Astrocyte (in vitro differentiated cells and primary cell): ENCODE results near the gene SLC43A2. TPM values are rescaled to one million over a fixed set of nuclear protein-coding genes. Genes with fewer than 3 reads are reported as not detected.

ENCODE experiments used
- DNase-seq: peaks from one replicate; pipeline ENCODE4 v3.0.0-alpha.2; 2010; ENCODE audit warnings: low read depth
- FAIRE-seq: peaks from 2 replicates; lab custom pipeline; 2011; peaks lifted over from hg19 to GRCh38; lab: Jason Lieb, UNC
- H2AFZ ChIP-seq: 2 replicates; pipeline ENCODE4 v1.6.0; 2012; ENCODE audit warnings: low read depth, low read length, inconsistent platforms
- H3K27ac ChIP-seq: 2 replicates; pipeline ENCODE4 v1.5.1; 2011; ENCODE audit warnings: low read depth, low read length, inconsistent platforms
- H3K27me3 ChIP-seq: 2 replicates; pipeline ENCODE4 v1.6.0; 2011; ENCODE audit warnings: low read length, inconsistent platforms; ENCODE audit not compliant: insufficient read depth
- H3K36me3 ChIP-seq: 2 replicates; pipeline ENCODE4 v1.5.1; 2011; ENCODE audit warnings: low read length, inconsistent platforms; ENCODE audit not compliant: insufficient read depth
- H3K4me1 ChIP-seq: 2 replicates; pipeline ENCODE4 v1.5.1; 2011; ENCODE audit warnings: low read length, inconsistent platforms; ENCODE audit not compliant: insufficient read depth
- H3K4me2 ChIP-seq: 2 replicates; pipeline ENCODE4 v1.6.0; 2012; ENCODE audit warnings: low read length, inconsistent platforms
- H3K4me3 ChIP-seq: 2 replicates; pipeline ENCODE4 v1.5.1; 2011; ENCODE audit warnings: low read depth, mild to moderate bottlenecking, low read length, inconsistent platforms; ENCODE audit not compliant: insufficient read depth
- H3K79me2 ChIP-seq: 2 replicates; pipeline ENCODE4 v1.6.0; 2012; ENCODE audit warnings: mild to moderate bottlenecking, low read length, inconsistent platforms; ENCODE audit not compliant: insufficient read depth
- H3K9ac ChIP-seq: 2 replicates; pipeline ENCODE4 v1.6.0; 2012; ENCODE audit warnings: mild to moderate bottlenecking, low read length, inconsistent platforms
- H3K9me3 ChIP-seq: 2 replicates; pipeline ENCODE4 v1.5.1; 2012; ENCODE audit warnings: low read depth, mild to moderate bottlenecking, low read length, inconsistent platforms; ENCODE audit not compliant: insufficient read depth
- H4K20me1 ChIP-seq: 2 replicates; pipeline ENCODE4 v1.6.0; 2012; ENCODE audit warnings: low read length, inconsistent platforms; ENCODE audit not compliant: insufficient read depth
- H3K27ac Mint-ChIP-seq: one replicate; pipeline ENCODE4 v1.8.0; 2021; ENCODE audit warnings: mild to moderate bottlenecking, mixed read lengths; ENCODE audit not compliant: unreplicated experiment
- H3K27me3 Mint-ChIP-seq: one replicate; pipeline ENCODE4 v1.8.0; 2021; ENCODE audit warnings: low read depth, mixed read lengths; ENCODE audit not compliant: unreplicated experiment
- H3K36me3 Mint-ChIP-seq: one replicate; pipeline ENCODE4 v1.8.0; 2021; ENCODE audit warnings: low read depth, mixed read lengths; ENCODE audit not compliant: unreplicated experiment
- H3K4me1 Mint-ChIP-seq: one replicate; pipeline ENCODE4 v1.8.0; 2021; ENCODE audit warnings: low read depth, mixed read lengths; ENCODE audit not compliant: unreplicated experiment
- H3K4me3 Mint-ChIP-seq: one replicate; pipeline ENCODE4 v1.8.0; 2021; ENCODE audit warnings: mild to moderate bottlenecking, moderate library complexity, mixed read lengths; ENCODE audit not compliant: unreplicated experiment
- H3K9me3 Mint-ChIP-seq: one replicate; pipeline ENCODE4 v1.8.0; 2021; ENCODE audit warnings: mild to moderate bottlenecking, mixed read lengths; ENCODE audit not compliant: unreplicated experiment
- EZH2 ChIP-seq: IDR thresholded peaks from 2 replicates; pipeline ENCODE4 v1.6.1; 2012; ENCODE audit warnings: mild to moderate bottlenecking, low read length, inconsistent platforms; ENCODE audit not compliant: insufficient read depth
- total RNA-seq: library from RNA; stranded (reverse); gene quantifications from 2 replicates; pipeline ENCODE4 v1.2.1, GENCODE V29; 2021
- TF ChIP-seq, protein P1 (sequence below): IDR thresholded peaks from 2 replicates; pipeline ENCODE4 v1.5.1; 2011; ENCODE audit warnings: low read depth, mild to moderate bottlenecking, inconsistent platforms, low read length, moderate library complexity; ENCODE audit not compliant: insufficient read depth

The SLC43A2 gene
- total RNA-seq, 1 donor from 2014 or later: 17.9 TPM

DNA sequence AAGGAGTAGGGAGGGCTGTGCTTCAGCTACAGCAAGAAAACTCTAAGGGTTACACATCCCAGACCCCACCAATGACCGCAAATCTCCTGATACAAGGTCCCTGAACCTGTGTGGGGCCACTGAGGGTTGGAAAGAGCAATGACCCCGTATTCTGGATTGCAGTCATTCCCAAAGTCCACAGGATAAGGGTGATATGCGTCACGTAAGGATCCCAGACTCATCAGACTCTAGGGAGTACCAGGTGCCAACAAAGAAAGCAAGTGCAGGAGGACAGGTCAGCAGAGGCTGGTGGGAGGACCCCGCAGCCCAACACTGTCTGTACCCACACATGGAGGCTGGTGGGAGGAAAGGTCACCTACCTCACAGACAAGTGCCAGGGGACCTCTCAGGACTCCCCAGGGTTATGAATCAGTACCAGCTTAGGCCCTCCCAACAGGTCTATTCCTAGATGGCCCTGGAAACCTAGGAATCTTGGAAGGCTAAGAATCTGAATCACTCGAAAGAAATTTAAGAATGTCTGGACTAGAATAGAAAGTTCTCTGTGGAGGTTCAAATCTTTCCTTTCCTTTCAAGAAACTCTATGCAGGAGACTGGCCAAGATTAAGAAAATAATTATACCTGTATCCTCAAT is 82.2 kb downstream of the SLC43A2 start:
- no peaks in the 10 kb centered on the region for H3K9me3 Mint-ChIP-seq
- no peak for TF ChIP-seq EZH2
- TF ChIP-seq, protein P1, sequence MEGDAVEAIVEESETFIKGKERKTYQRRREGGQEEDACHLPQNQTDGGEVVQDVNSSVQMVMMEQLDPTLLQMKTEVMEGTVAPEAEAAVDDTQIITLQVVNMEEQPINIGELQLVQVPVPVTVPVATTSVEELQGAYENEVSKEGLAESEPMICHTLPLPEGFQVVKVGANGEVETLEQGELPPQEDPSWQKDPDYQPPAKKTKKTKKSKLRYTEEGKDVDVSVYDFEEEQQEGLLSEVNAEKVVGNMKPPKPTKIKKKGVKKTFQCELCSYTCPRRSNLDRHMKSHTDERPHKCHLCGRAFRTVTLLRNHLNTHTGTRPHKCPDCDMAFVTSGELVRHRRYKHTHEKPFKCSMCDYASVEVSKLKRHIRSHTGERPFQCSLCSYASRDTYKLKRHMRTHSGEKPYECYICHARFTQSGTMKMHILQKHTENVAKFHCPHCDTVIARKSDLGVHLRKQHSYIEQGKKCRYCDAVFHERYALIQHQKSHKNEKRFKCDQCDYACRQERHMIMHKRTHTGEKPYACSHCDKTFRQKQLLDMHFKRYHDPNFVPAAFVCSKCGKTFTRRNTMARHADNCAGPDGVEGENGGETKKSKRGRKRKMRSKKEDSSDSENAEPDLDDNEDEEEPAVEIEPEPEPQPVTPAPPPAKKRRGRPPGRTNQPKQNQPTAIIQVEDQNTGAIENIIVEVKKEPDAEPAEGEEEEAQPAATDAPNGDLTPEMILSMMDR: no peak
- FAIRE-seq: no peak

DNA sequence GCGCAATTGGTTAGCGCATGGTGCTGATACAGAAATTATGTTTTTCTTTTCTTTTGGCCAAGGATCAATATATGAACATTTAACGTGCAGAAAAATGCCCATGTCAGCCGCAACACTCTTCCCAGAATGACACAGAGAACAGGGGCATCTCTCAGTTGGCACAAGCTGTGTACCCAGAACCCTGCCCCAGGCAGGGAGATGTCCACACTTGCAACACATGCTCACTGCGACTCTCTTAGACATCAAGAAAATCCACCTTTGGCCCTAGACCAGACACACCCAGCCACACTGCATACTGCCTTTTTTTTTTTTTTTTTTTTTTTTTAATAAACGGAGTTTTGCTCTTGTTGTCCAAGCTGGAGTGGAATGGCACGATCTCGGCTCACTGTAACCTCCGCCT is 83.0 kb downstream of the SLC43A2 start:
- peaks cover 14% of the 10 kb centered on the region for H3K36me3 ChIP-seq
- H3K4me3 Mint-ChIP-seq: no peak overlapping the region
- no peak overlapping the region for H3K4me2 ChIP-seq
- H3K36me3 Mint-ChIP-seq: peaks cover 22% of the 10 kb centered on the region
- no peaks in the 10 kb centered on the region for H3K27me3 ChIP-seq
- peaks cover 14% of the 10 kb centered on the region for H3K4me1 Mint-ChIP-seq
- no peak overlapping the region for H2AFZ ChIP-seq
- H3K4me3 ChIP-seq: no peak overlapping the region
- no peaks in the 10 kb centered on the region for H3K9me3 Mint-ChIP-seq
- TF ChIP-seq EZH2: no peak
- TF ChIP-seq, protein P1: no peak
- H3K9me3 ChIP-seq: no peaks in the 10 kb centered on the region
- H3K9ac ChIP-seq: no peak overlapping the region
- no peak overlapping the region for H3K27ac Mint-ChIP-seq
- no peak for FAIRE-seq
- no peak for DNase-seq
- H4K20me1 ChIP-seq: peaks cover 32% of the 10 kb centered on the region
- no peaks in the 10 kb centered on the region for H3K79me2 ChIP-seq
- no peaks in the 10 kb centered on the region for H3K27me3 Mint-ChIP-seq
- H3K27ac ChIP-seq: no peak overlapping the region
- peaks cover 13% of the 10 kb centered on the region for H3K4me1 ChIP-seq

More for the DNA sequence above, 82.2 kb downstream of the SLC43A2 start:
- H3K36me3 Mint-ChIP-seq: peaks cover 24% of the 10 kb centered on the region
- H3K9me3 ChIP-seq: no peaks in the 10 kb centered on the region
- no peak for DNase-seq
- peaks cover 13% of the 10 kb centered on the region for H3K4me1 ChIP-seq
- no peak overlapping the region for H2AFZ ChIP-seq
- H3K4me3 Mint-ChIP-seq: no peak overlapping the region
- H3K27me3 Mint-ChIP-seq: no peaks in the 10 kb centered on the region
- peaks cover 29% of the 10 kb centered on the region for H4K20me1 ChIP-seq
- no peak overlapping the region for H3K9ac ChIP-seq
- H3K79me2 ChIP-seq: no peaks in the 10 kb centered on the region
- no peaks in the 10 kb centered on the region for H3K27me3 ChIP-seq
- H3K27ac ChIP-seq: no peak overlapping the region
- H3K4me3 ChIP-seq: no peak overlapping the region
- peaks cover 15% of the 10 kb centered on the region for H3K36me3 ChIP-seq
- H3K27ac Mint-ChIP-seq: peak overlapping the region; percentile 53
- peaks cover 14% of the 10 kb centered on the region for H3K4me1 Mint-ChIP-seq
- H3K4me2 ChIP-seq: no peak overlapping the region

DNA sequence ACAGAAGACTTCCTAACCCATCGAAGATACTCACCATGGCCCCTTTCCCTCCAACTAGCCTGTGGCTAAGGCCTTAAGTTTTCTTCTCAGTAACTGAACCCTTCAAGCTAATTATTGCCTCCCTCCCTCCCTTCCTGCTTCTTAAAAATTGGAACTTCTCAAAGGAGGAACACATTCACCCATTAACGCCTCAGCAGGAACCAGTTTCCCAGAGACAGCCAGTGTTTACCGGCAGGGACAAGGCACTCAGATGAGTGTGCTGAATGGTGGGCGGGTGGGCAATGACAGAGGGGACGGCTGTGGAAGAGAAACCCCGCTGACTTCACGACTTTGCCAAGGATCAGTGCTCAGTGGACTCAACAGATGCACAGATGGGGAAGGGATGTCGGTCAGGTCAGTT is 86.3 kb downstream of the SLC43A2 start:
- H3K79me2 ChIP-seq: no peaks in the 10 kb centered on the region
- peaks cover 23% of the 10 kb centered on the region for H3K36me3 ChIP-seq
- no peak overlapping the region for H3K4me2 ChIP-seq
- no peak overlapping the region for H2AFZ ChIP-seq
- H3K27me3 ChIP-seq: no peaks in the 10 kb centered on the region
- H3K9ac ChIP-seq: no peak overlapping the region
- no peaks in the 10 kb centered on the region for H3K9me3 Mint-ChIP-seq
- peaks cover 13% of the 10 kb centered on the region for H3K4me1 ChIP-seq
- DNase-seq (no peak), FAIRE-seq (no peak)
- no peaks in the 10 kb centered on the region for H3K27me3 Mint-ChIP-seq
- H3K27ac Mint-ChIP-seq: peak overlapping the region; percentile 62
- H4K20me1 ChIP-seq: peaks cover 32% of the 10 kb centered on the region
- TF ChIP-seq, protein P1: no peak
- no peak for TF ChIP-seq EZH2
- H3K4me1 Mint-ChIP-seq: peaks cover 14% of the 10 kb centered on the region
- no peaks in the 10 kb centered on the region for H3K9me3 ChIP-seq
- H3K36me3 Mint-ChIP-seq: peaks cover 27% of the 10 kb centered on the region
- H3K4me3 Mint-ChIP-seq: no peak overlapping the region
- H3K4me3 ChIP-seq: no peak overlapping the region
- no peak overlapping the region for H3K27ac ChIP-seq
